Natural killer cell (primary cell): ENCODE measurements around the gene PPP1R12B. TPM values are rescaled to one million over a fixed set of nuclear protein-coding genes. Genes with fewer than 3 reads are reported as not detected.
"Not testable (repeated sequence)": the region's sequence is repeated elsewhere in the genome, so short reads cannot be mapped to it uniquely, and the experiment has no call there.

Experiments
- ATAC-seq, 3 donors: fragments of 150-1000 bp in 2 of 3; fragments of 200-7000 bp in 1 of 3; cut with Tn5 transposase; 1 replicate in 1 of 3; 2 replicates in 2 of 3; pipeline ENCODE4 v1.10.0; 2021; ENCODE audit warnings: mild to moderate bottlenecking in 2 of 3, moderate library complexity in 2 of 3
- DNase-seq, 2 donors: peaks; one replicate each; pipeline versions ENCODE4 v3.0.0 to v3.0.0-alpha.2; 2013 to 2021; ENCODE audit warnings: mixed read lengths in 1 of 2
- H3K27ac ChIP-seq: one replicate; pipeline ENCODE4 v1.5.1; 2013; ENCODE audit warnings: mild to moderate bottlenecking, low read length
- H3K27me3 ChIP-seq: one replicate; pipeline ENCODE4 v1.6.1; 2013; ENCODE audit warnings: low read length; ENCODE audit not compliant: control insufficient read depth, insufficient read depth
- H3K36me3 ChIP-seq: one replicate; pipeline ENCODE4 v1.6.1; 2013; ENCODE audit warnings: low read length; ENCODE audit not compliant: control insufficient read depth, insufficient read depth
- H3K4me1 ChIP-seq: one replicate; pipeline ENCODE4 v1.6.1; 2013; ENCODE audit warnings: low read length; ENCODE audit not compliant: control insufficient read depth, insufficient read depth
- H3K4me3 ChIP-seq: one replicate; pipeline ENCODE4 v1.5.1; 2013; ENCODE audit warnings: low read length
- H3K9me3 ChIP-seq: one replicate; pipeline ENCODE4 v1.6.1; 2013; ENCODE audit warnings: low read length; ENCODE audit not compliant: control insufficient read depth, insufficient read depth
- H3K27ac Mint-ChIP-seq, 2 donors: one replicate each; pipeline ENCODE4 v1.8.0; 2022; ENCODE audit warnings: mild to moderate bottlenecking in 2 of 2, mixed read lengths in 2 of 2, moderate library complexity in 1 of 2
- H3K27me3 Mint-ChIP-seq, 2 donors: one replicate each; pipeline ENCODE4 v1.8.0; 2022; ENCODE audit warnings: low read depth in 2 of 2, mixed read lengths in 2 of 2
- H3K36me3 Mint-ChIP-seq: one replicate; pipeline ENCODE4 v1.8.0; 2022; ENCODE audit warnings: mixed read lengths
- H3K4me1 Mint-ChIP-seq, 2 donors: one replicate each; pipeline ENCODE4 v1.8.0; 2022; ENCODE audit warnings: mixed read lengths in 2 of 2
- H3K4me3 Mint-ChIP-seq: one replicate; pipeline ENCODE4 v1.8.0; 2022; ENCODE audit warnings: mild to moderate bottlenecking, moderate library complexity, mixed read lengths
- H3K9me3 Mint-ChIP-seq, 2 donors: one replicate each; pipeline ENCODE4 v1.8.0; 2022; ENCODE audit warnings: mixed read lengths in 2 of 2
- WGBS: methylation state at CpG from one replicate; pipeline ENCODE4 v1.1.7; 2013; ENCODE audit warnings: missing lambda C conversion rate; ENCODE audit not compliant: insufficient coverage; 5-methylcytosine and 5-hydroxymethylcytosine counted together
- intact Hi-C: fragments of 100-400 bp; cut with micrococcal nuclease; formaldehyde crosslinking; loops from one replicate; pipeline ENCODE4 v1.14.2; 2022
- total RNA-seq, 4 donors: library from RNA; stranded (reverse); fragments of 120-200 nt in 1 of 4; gene quantifications; one replicate each; pipeline versions ENCODE4 v1.2.3 to v1.2.4, GENCODE V29; 2013 to 2022
- TF ChIP-seq, protein P1 (sequence below): fragments of 200-600 bp; IDR thresholded peaks from one replicate; pipeline ENCODE4 v1.8.0; 2022; ENCODE audit warnings: antibody characterized with exemption

The PPP1R12B gene
- total RNA-seq, 3 donors from 2014 or later (not counting 1 experiment from before 2014, with no cell fraction given): 27.8 to 47.5 (median 46.5) TPM

DNA sequence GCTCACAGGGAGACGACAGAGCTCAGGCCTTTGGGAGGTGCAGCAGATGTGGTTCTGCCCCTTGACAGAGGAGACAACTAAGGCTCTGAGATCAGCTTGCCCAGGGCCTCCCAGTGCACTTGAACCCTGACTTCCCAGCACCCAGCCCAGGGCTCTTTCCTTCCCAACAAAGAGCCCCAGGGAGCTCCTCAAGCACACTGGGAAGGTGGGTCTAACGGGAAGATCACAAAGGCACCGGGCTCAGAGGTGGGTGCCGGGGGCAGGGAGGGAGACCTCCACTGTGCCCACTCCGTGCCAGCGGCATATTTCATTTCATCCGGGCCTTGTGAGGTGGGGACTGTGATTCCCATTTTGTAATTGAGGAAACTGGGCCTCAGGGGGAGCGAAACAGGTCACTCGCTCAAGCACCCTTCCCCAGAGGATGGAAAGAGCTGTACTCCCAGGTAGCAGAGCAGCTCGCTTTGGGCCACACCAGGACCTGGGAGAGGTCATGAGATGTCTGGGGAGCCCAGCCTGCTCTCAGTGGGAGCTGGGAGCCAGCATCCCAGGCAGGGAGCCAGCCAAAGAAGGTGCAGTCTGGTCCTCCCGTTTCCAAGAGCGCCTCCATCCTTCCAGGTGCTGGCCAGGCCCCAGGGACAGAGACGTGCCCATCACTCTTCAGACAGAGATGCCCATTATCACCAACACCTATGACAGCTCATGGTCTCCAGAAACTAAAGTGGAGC lies 279.5 kb downstream of the PPP1R12B start:
- Histone ChIP-seq H3K27me3 (peaks cover 5% of the 10 kb centered on the region), H3K36me3 (no peaks in the 10 kb centered on the region), H3K4me3 (no peak overlapping the region), H3K4me1 (peaks cover 74% of the 10 kb centered on the region), H3K9me3 (no peaks in the 10 kb centered on the region), H3K27ac (no peak overlapping the region)
- Mint-ChIP-seq H3K27ac (no peak overlapping the region), H3K9me3 (no peaks in the 10 kb centered on the region), H3K4me3 (peak overlapping the region; percentile 69), H3K36me3 (no peaks in the 10 kb centered on the region), H3K27me3 (peaks cover 12 to 27% of the 10 kb centered on the region in 2 donors), H3K4me1 (peaks cover 45 to 57% of the 10 kb centered on the region in 2 donors)
- DNase-seq (no peak), ATAC-seq (no peak)
- intact Hi-C loops: no loop called here
- TF ChIP-seq, protein P1, sequence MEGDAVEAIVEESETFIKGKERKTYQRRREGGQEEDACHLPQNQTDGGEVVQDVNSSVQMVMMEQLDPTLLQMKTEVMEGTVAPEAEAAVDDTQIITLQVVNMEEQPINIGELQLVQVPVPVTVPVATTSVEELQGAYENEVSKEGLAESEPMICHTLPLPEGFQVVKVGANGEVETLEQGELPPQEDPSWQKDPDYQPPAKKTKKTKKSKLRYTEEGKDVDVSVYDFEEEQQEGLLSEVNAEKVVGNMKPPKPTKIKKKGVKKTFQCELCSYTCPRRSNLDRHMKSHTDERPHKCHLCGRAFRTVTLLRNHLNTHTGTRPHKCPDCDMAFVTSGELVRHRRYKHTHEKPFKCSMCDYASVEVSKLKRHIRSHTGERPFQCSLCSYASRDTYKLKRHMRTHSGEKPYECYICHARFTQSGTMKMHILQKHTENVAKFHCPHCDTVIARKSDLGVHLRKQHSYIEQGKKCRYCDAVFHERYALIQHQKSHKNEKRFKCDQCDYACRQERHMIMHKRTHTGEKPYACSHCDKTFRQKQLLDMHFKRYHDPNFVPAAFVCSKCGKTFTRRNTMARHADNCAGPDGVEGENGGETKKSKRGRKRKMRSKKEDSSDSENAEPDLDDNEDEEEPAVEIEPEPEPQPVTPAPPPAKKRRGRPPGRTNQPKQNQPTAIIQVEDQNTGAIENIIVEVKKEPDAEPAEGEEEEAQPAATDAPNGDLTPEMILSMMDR: no peak
- 94% methylated on average over 12 of the region's 13 CpGs for WGBS

DNA sequence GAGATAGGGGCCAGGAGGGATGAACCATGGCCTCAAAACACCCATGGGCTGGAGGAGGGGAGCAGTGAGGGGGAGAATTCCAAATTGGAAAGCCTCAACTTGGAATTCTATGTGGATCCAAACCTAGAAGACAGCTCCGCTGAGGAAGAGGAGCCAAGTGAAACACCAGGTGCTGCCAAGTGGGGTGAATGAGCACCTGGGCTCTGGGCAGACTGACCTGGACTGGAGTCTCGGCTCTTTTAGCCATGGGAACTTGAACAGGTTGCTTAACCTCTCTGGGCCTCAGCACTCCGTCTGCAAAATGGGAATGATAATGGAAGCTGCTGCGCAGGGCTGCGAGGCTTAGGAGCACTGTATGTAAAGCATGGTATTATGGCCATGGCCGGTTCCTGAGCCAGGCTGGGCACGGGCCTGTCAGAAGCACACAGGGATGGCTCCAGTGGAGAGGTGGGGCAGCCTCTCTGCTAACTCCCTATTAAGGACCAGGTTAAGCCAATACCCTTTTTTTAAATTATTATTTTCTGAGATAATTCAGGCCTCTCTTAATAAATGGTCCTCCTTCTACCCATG lies 280.2 kb downstream of the PPP1R12B start:
- Histone ChIP-seq H3K36me3 (no peaks in the 10 kb centered on the region), H3K9me3 (no peaks in the 10 kb centered on the region), H3K27ac (no peak overlapping the region), H3K4me3 (no peak overlapping the region), H3K27me3 (peaks cover 5% of the 10 kb centered on the region), H3K4me1 (peaks cover 74% of the 10 kb centered on the region)
- intact Hi-C loops: no loop called here
- 88% methylated on average over 7 of the region's 7 CpGs for WGBS
- Mint-ChIP-seq H3K27ac (peak overlapping the region; percentile 47 to 71), H3K36me3 (no peaks in the 10 kb centered on the region), H3K27me3 (peaks cover 12 to 30% of the 10 kb centered on the region in 2 donors), H3K4me1 (peaks cover 45 to 54% of the 10 kb centered on the region in 2 donors), H3K9me3 (no peaks in the 10 kb centered on the region), H3K4me3 (peak overlapping the region; percentile 69)
- TF ChIP-seq, protein P1: no peak
- peak in 1 of 3 donors; percentile 6 for ATAC-seq
- no peak for DNase-seq

DNA sequence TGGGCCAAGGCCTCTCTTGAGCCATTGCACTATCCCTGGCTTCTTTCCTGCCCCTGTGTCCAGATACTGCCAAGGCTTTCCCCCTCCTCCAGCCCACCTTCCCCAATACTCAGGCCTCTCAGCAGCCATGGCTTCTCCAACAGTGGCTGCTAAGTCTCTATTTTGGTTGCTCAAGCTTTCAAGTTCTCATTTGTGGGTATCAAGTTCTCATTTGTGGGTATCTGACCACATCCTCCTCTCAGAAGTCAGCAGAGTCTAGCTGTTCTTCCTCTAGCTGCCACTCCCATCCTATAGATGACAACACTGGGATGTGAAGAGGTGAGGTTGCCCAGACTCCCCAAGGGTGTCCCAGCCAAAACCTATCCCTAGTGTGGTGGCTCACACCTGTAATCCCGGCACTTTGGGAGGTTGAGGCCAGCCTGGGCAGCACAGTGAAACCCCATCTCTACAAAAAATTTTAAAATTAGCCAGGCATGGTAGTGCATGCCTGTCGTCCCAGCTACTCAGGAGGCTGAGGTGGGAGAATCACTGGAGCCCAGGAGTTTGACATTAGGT lies 280.8 kb downstream of the PPP1R12B start:
- H3K4me1 ChIP-seq: peaks cover 74% of the 10 kb centered on the region
- Mint-ChIP-seq H3K27me3 (peaks cover 12 to 30% of the 10 kb centered on the region in 2 donors), H3K4me3 (peak overlapping the region; percentile 69), H3K4me1 (peaks cover 45 to 54% of the 10 kb centered on the region in 2 donors), H3K27ac (peak overlapping the region; percentile 47 to 71)
- peak in 1 of 2 donors; percentile 76 for DNase-seq
- H3K9me3 Mint-ChIP-seq, intact Hi-C loops, H3K36me3 ChIP-seq, H3K27ac ChIP-seq, H3K4me3 ChIP-seq, H3K9me3 ChIP-seq, H3K27me3 ChIP-seq, H3K36me3 Mint-ChIP-seq: not testable (repeated sequence)
- 11% methylated on average over 1 of the region's 2 CpGs for WGBS
- ATAC-seq: peak; percentile 79 to 88 (median 87)

DNA sequence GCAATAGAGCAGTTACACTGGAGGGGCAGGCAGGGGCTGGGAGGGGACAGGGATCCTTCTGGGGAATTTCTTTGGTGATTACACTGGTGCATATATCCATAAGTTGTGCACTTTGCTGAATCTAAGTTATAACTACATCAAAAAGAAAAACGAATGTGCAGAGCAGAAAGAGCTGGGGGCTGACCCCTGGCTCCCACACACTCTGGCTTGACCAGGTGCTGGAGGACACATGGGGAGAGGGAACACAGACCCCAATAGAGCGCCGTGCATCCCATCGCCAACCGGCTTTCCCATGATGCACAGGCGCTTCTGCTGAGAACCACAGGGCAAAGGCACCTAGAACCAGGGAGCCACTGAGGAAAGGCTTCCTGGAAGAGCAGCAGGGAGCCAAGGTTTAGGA lies 281.6 kb downstream of the PPP1R12B start:
- peaks cover 19 to 33% of the 10 kb centered on the region in 2 donors for H3K27me3 Mint-ChIP-seq
- H3K27ac Mint-ChIP-seq, DNase-seq, H3K9me3 ChIP-seq, intact Hi-C loops, H3K27me3 ChIP-seq, H3K36me3 ChIP-seq, H3K4me3 ChIP-seq, H3K9me3 Mint-ChIP-seq, H3K4me3 Mint-ChIP-seq, ATAC-seq, H3K36me3 Mint-ChIP-seq, H3K27ac ChIP-seq: not testable (repeated sequence)
- 86% methylated on average over 4 of the region's 6 CpGs for WGBS
- H3K4me1 Mint-ChIP-seq: peaks cover 45 to 54% of the 10 kb centered on the region in 2 donors
- peaks cover 68% of the 10 kb centered on the region for H3K4me1 ChIP-seq
